Measurements from ENCODE around the gene PAN3.
"Not testable (repeated sequence)": the region's sequence is repeated elsewhere in the genome, so short reads cannot be mapped to it uniquely, and the experiment has no call there.

Gene PAN3

DNA sequence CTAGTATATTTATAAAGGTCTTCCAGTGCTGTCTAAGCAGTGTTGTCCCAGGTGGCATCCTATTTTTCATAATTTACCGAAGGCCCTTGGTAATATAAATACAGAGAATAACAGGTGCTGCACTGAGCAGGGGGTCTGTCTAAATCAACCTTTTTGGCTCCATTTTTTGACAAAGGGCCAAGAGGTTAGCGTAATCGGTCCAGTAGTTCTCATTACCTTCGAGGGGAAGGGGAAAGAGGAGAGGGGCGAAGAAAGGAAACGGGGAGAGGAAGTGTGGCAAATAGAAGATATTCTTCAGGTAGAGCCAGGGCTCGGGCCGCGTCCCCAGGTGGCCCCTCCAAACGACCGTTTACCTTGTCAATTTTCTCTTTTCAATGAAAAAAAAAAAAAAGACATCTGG lies 749 bp upstream of the PAN3 start:
- no peak for DNase-seq

DNA sequence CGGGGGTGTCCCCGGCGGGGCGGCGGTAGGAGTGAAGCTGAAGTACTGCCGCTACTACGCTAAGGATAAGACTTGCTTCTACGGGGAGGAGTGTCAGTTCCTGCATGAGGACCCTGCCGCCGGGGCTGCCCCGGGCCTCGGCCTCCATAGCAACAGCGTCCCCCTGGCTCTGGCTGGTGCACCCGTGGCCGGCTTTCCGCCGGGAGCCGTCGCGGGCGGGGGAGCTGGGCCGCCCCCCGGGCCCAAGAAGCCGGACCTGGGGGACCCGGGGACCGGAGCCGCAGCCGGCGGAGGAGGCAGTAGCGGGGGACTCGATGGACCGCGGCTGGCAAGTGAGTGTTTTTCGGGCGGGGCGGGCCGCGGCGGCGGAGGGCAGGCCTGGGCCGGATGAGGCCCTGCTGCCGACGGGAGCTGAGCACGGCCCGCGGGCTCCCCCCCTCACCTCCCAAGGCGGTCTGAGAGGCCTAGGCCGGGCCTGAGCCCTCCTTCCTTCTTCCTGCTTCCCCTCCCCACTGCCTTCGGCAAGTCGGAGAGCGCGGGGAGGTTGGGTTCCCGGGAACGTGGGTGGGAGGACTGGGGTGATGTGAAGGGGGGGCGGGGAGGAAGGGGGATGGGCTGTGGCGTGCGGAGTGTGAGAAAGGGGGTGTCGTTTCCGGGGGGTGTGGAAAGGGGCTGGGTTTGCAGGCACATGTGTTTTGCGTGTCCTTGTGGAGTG lies 568 bp downstream of the PAN3 start:
- DNase-seq = peak; percentile 91 to 93

DNA sequence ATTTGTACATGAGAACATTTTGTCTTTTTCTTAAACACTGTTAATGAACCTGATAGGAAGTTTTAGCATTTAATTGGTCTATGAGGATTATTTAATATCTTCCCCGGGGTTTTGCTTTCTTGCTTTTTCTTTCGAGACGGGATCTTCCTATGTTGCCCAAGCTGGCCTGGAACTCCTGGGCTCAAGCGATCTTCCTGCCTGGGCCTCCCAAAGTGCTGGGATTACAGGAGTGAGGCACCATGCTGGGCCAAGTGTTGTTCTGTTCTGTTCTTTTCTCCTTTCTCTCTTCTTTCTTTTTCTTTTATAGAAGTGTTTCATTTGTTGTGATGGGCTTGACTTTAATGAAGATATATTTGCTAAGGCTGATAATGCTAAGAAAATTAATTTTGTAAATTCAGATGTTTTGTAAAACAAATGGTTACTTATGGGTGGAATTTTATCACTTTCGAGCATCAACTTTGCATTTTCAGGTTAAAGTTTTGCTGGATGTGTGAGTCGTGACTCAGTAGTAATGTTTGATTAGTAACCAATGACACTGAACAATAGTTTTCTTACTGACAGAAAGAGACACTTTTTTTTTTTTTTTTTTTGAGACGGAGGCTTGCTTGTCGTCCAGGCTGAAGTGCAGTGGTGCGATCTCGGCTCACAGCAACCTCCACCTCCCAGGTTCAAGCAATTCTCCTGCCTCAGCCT lies 2.2 kb downstream of the PAN3 start:
- no peak for DNase-seq

DNA sequence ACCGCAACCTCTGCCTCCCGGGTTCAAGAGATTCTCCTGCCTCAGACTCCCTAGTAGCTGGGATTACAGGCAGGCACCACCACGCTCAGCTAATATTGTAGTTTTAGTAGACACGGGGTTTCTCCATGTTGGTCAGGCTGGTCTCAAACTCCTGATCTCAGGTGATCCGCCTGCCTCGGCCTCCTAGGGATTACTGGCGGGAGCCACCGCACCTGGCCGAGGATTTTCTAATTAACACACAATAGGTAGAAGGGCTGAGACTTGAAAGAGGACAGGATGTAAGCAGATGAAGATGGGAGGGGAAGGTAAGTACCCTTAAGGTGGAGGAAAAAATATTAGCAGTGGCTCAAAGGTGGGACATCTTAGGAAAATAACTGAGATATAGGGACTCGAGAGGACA lies 3.2 kb downstream of the PAN3 start:
- not testable (repeated sequence) for DNase-seq

DNA sequence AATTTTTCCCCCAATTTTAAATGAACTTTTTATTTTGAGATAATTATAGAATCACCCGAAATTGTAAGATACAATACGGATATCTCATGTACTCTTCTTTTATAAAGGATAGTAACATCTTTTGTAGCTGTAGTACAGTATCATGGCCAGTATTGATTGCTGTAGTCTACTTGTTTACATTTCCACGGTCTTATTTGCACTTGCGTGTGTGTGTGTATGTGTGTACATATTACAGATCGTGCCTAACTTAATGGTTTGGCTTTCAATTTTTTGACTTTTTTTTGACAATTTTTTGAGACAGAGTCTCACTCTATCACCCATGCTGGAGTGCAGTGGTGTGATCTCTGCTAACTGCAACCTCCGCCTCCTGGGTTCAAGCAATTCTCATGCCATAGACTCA lies 6.7 kb downstream of the PAN3 start:
- no peak for DNase-seq

DNA sequence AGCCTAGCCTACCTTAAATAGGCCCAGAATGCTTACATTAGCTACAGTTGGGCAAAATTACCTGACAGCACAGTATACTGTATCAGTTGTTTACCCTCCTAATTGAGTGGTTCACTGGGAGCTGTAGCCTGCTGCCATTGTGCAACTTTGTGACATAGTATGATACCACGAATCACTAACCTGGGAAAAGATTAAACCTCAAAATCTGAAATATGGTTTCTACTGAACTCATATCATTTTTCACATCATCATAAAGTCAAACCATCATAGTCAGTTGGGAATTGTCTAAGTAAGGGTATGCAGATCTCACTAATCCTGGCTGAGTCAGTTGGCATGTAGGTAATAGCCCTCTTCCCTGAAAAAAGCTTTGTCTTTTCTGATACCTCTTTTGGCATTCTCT lies 9.2 kb downstream of the PAN3 start:
- DNase-seq = no peak

DNA sequence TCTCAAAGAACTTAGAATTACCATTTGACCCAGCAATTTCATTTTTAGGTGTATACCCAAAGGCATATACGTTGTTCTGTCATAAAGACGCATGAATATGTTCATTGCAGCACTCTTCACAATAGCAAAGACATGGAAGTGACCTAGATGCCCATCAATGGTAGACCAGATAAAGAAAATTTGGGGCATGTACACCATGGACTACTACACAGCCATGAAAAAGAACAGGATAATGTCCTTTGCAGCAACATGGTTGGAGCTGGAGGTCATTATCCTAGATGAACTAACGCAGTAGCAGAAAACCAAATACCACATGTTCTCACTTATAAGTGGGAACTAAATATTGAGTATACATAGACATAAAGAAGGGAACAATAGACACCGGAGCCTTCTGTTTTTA lies 20.7 kb downstream of the PAN3 start:
- DNase-seq = no peak

DNA sequence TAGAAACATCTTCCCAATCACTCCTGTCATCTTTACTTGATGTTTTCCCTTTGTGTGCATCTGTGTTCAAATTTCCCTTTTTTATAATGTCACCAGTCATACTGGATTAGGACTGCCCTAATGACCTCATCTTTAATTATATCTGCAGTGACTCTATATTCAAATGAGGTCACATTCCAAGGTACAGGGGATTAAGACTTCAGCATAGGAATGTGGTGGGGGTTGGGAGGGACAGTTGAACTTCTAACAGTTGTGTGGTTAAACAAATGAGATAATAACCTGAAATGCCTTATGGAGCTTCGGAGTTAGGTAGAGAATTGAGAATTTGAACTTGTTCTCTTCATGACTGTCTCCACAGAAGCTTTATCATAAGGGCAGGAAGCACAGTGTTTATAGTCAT lies 23.0 kb downstream of the PAN3 start:
- no peak for DNase-seq

DNA sequence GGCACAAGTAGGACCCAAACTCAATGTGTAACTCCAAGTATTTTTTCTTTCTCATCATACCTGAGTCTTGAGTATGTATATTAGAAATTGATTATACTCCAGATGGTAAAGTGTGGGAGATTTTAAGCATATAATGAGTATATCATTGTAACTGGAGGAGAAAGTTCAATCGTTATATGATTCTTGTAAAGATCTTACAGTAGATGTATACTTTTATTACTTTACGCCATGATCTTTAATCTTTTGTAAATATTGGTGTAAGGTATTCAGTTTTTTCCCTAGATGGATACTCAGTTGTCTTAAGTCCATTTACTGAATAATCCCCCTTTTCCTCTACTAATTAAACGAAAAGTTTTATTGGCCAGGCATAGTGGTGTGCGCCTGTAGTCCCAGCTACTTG lies 25.2 kb downstream of the PAN3 start:
- no peak for DNase-seq

DNA sequence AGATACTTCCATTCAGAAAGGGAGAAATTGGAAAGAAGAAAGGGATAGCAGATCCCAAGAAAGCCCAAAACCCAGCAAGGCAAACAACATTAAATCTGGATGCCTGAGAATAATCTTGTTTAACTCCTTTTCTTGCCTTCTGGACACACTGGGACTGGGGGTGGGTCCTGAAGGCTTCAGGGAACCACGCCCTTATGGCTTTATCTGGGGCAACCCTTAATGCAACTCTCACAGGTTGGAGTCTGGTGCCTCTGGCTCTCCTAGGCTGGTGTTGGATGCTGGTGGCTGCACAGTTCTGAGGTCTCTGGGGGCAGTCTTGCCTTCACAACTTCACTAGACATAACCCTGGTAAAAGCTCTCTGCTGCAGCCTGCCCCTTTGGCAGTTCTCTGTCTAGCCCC lies 27.9 kb downstream of the PAN3 start:
- DNase-seq = no peak

DNA sequence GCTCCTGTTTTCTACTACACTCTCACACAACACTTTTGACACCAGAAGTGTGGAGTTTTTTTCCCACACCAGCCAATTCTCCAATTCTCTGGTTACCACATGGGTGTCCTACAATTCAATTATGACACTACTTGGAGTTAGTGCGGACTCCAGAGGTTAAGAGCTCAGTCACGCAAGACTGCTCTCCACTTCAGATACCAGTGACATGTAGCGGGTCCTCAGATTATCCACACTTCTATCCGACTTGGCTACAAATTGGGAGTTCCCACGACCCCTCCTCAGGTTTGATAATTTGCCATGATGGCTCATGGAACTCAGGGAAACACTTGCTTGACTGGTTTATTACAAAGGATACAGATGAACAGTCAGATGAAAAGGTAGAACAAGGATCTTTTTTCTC lies 32.9 kb downstream of the PAN3 start:
- no peak for DNase-seq

DNA sequence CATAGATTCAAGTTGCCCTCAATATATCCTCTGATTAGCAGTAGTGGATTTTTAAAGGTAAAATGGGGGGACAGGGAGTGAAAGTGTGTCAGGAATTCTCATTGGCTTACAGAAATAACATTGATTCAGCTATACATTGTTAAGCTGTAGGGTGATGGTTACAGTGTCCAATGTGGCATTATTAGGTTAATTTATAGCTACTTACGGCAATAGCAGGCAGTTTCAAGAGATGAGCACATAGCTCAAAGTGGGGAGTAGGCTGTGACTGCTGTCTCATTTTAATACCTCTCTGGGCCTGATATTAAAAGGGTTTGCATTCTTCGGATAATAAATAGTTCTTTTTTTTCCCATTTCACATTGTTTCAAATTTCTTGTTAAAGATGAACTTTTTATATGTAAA lies 34.6 kb downstream of the PAN3 start:
- DNase-seq = no peak

DNA sequence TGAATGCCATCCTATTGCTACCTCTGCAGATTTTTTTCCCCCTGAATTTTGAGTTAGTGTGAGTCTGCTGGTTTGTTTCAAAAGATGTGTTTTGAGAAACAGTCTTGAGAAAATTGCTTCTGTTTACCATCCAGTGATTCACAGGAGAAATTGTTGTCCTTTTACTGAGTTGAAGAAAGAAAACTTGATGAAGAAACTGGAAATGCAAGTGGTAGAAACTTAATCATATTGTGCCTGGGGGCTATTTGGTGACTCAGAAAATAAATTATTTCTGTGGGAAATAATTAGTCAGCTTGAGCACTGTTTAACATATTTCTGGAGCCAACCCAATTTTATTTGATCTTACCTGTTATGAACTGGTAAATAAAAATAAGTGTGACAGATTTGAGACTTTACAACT lies 35.4 kb downstream of the PAN3 start:
- DNase-seq = no peak

DNA sequence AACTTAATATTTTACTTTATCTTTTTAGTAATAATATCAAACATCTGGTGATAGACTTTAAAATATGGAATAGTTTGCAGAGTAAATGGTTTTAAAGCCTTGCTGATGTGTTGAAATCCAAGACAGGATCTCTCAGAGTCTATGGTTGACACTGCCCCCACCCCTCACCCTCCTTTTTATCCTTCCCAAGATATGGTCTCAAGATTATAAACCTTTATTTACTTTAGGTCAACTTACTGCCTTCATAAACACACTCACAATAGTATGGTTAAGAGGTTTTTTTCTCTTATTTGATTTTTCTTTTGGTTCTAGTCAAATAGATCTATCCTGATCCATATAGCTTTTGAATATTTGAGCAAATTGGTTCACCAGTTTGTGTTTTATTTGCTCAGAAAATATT lies 39.0 kb downstream of the PAN3 start:
- DNase-seq = no peak

DNA sequence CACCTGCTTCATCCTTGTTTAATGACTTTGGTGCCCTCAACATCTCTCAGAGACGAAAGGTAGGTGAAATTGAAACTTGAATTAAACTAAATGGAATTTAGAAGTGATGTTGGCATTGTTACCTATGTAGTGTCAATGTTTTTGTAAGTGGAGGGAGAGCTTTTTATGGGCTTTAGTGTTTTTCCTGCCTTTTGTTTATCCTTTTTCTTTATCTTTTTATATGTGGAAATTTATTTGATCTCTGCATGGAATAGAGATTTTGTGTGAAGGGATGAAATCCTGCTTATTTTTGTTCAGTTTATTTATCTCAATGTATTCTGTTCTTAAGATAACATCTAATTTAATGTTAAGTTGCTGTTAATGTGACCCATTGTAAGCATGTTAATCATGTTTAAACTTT lies 39.5 kb downstream of the PAN3 start:
- no peak for DNase-seq

DNA sequence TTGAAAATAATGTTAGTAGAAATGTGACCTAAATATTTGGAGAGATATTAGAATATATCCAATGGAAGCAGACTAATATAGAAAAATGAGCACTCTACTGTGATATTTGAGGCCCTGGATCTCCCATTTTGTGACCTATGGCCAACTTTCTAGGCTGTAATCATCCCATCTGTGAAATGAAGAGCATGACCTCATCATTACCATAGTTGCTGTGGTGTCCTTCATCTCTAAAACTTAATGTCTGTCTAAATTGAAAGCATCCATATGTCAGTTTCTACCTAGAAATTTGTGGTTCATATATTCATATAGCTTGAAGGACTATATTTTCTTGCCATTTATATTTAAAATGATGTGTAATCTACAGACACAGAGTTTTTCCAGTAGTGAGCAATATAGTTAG lies 41.6 kb downstream of the PAN3 start:
- no peak for DNase-seq

DNA sequence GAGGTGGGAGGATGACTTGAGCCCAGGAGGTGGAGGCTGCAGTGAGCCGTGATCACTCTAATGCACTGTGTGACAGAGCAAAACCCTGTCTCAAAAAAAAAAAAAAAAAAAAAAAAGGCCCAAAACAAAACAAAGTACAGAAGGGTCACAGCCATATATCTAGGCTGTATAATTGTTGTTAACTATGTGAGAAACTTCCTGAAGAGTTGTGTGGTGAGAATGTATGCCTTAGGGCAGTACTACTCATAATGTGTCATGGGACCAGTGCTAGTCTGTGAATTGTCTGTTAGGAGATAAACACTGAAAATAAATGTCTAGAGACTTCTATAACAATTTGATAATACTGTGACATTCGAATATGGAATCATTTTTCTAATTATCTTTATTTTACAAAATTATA lies 43.1 kb downstream of the PAN3 start:
- DNase-seq = no peak

DNA sequence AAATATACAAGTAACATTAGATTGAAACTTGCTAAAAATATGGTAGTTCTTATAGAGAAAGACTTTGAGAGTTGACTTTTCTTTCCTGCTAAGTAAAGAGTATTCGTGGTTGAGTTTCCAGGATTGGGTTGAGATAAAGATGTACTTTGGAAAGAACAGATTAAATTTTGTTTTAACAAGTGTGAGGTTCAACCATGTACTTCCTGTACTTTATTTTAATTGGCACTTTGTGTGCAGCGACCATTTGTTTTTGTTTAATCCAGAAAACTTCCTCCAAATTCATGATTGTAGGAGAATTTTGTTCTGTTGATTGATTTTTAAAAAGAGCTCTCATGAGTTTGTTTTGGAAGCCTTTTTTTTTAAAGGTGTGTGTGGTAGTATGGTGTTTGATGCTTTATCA lies 46.9 kb downstream of the PAN3 start:
- DNase-seq = no peak

DNA sequence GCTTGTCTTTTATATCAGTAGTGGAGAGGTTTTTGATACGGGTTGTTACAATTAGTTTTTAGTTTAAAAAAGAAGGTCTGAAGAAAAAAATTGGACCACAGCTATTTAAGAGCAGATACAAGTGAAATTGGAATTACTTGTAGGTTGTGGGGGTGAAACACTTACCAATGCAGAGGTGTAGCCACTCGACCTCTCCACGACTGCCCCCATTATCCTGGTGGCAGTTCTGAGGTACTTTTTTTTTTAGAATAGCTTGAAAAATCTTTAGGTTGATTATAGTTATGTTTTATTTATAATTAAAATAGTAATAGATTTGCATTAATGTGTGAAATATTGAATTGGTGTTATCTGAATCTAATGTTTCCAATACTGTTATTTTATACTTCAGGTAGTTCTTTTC lies 60.7 kb downstream of the PAN3 start:
- no peak for DNase-seq

DNA sequence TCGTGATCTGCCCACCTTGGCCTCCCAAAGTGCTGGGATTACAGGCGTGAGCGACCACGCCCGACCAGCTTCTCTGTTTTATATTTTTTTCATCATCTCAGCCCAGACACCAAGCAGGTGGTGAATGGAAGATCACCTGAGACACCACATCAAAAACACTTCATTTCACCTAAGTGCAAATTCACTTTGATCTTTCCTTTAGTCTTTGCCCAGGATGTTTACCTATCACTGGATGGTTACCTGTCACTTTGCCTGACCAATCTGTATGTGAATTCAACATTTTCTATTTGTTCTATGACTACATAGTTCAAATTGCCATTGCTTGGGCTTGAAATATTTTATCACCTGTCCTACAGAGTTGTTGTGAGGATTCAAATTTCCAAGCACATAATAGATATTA lies 65.7 kb downstream of the PAN3 start:
- DNase-seq = no peak

DNA sequence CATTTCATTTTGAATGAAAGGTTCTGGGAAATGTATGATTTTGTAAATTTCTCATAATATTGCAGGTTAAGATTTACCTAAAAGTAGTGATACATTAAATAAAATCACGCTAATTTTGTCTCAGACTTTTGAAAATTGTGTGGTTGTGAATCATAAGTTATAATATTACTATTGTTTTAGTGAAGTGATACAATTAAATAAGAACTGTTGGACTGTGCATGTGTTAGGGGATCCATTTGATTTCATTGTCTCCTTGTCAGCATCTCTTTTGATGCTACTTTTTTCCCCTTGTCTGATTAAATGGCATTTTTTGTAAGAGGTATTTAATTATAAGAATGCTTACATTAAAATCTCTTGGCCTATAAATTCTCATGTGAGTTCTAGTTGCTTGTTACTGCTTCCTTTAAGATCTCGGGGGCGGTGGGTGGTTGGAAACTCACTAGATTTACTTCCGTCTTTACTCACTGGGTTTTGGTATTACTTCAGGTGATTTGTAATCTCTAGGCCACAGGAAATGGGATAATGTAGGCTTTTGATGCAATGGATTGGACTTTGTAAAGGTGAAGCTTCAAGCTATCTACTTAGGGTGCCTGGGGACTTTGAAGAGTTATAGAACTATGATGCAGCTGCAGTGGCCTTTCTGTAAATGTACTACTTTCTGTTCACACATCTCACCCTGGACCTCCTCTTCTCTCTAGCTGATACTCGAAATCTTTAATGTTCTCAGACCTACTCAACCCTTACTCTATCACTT lies 66.5 kb downstream of the PAN3 start:
- DNase-seq = no peak

DNA sequence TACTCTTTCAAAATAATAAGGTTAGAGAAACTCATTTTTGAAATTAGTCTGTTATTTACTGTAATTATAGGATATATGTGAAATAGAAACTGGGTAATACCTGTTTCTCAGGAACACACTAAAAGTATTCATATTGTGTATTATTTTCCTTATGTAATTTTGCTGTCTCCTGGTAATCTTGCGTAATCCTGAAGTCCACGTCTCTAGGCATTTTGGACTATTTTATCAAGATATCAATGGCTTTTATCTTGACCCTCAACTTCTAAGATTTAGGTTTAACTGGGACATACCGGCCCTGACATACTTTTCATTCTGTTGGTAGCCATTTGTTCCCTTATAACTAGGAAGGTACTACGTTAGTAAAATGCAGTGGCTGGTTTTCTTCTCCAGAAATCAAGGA lies 80.3 kb downstream of the PAN3 start:
- DNase-seq = no peak

DNA sequence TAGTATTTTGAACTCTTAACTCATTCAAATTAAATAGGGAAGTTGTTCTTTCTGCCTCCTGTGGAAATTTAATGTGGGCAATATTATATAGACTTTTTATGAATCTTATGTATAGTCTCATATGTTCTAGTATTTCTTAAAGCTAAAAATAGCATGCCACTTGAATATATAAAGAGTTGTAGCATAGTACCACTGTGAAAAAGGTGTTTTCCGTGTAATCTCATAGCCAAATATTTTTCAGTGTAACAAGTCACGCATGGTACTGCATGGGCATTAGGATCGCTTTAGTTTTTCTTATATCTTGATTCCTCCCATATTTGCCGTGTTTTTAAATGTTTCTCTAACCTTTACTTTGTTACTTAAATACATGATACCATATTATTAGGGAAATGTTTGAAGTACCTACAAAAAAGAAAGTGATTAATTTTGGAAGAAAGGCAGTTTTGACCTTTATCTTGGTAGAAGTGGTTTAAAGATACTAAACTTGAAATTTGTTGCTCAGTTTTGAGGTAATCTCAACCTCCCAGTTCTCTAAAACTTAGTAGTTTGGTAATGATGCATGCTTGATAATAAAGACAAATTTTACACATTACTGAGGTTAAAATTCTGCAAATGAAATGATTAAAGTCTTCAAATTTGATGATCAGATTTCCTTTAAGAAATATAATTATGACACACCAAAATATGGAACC lies 81.2 kb downstream of the PAN3 start:
- DNase-seq = no peak

DNA sequence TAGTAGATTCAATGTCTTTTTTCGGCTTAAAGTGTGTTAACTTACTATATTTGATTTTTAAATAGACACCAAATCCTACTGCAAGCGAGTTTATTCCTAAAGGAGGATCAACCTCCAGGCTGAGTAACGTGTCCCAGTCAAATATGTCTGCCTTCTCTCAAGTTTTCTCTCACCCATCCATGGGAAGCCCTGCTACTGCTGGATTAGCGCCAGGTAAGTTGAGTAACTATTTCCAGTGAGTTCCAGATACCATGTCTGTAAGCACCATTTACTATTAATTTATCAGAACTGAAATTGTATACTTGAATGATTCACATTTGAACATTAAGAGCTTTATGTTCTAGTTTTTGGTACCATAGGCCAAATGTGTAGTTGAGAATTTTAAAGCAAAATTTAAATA lies 81.8 kb downstream of the PAN3 start:
- no peak for DNase-seq

All from activated CD4-positive, alpha-beta T cell treated with anti-CD3 and anti-CD28 coated beads, Interleukin-2, amount 50 U/mL, for 4 hours (primary cell).